Skin of body (tissue), 2 donors: ENCODE data around the gene COL16A1. TPM values are rescaled to one million over a fixed set of nuclear protein-coding genes. Genes with fewer than 3 reads are reported as not detected.

Experiments
- DNase-seq: peaks from one replicate; lab custom pipeline; 2025; lab: John Stamatoyannopoulos, UW
- total RNA-seq: library from RNA; depleted of rRNA; stranded (reverse); fragments of >200 nt; gene quantifications from one replicate; pipeline ENCODE4 v1.2.3, GENCODE V29; 2014

COL16A1 gene
- total RNA-seq, 1 donor from 2014 or later = 257 TPM

GRCh38 chr1:31688233-31688918 is 15.4 kb downstream of the COL16A1 start:
- DNase-seq = no peak

- no peak for DNase-seq
Measured at GRCh38 chr1:31687601-31688000, 16.2 kb downstream of the COL16A1 start.

GRCh38 chr1:31685795-31686194 is 18.0 kb downstream of the COL16A1 start:
- DNase-seq = no peak

DNA sequence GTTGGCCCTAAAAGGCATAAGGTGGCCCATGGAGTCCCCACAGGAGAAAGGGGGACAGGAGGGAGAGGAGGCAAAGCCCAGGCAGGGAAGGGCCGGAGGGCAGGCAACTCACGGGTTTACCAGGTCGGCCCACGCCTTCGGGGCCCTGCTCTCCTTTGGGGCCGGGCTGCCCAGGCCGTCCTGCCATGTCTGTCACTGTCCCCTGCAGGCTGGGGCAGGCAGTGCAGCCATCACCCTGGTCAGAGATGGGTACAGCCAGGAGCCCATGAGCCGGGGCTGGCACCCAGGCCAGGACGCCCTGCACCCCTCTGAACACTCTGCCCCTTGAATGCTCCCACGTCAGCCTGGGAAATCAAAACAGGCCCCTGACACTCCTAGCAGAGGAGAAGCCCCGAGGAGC is 19.8 kb downstream of the COL16A1 start:
- no peak for DNase-seq

- DNase-seq = no peak
Measured at GRCh38 chr1:31681415-31681814, 22.4 kb downstream of the COL16A1 start.

- no peak for DNase-seq
Measured at GRCh38 chr1:31679676-31680230, 24.1 kb downstream of the COL16A1 start.

DNA sequence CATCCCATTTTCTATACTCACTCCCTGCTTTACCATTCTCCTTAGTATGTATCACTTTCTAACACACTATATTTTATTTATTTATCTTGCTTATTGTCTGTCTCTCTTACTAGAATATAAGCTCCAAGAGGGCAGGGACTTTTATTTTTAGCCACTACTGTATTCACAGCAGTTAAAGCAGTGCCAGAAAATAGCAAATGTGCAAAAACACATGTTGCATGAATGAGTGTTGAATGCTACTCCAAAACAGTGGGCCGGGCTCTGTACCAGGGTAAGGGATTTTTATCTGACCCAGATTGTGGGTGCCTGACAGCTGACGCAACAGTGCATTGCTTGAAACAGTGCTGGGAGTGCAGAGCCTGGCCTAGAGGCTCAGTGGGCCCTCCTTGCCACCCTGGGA is 24.7 kb downstream of the COL16A1 start:
- no peak for DNase-seq

GRCh38 chr1:31678681-31679080 is 25.1 kb downstream of the COL16A1 start:
- no peak for DNase-seq

DNA sequence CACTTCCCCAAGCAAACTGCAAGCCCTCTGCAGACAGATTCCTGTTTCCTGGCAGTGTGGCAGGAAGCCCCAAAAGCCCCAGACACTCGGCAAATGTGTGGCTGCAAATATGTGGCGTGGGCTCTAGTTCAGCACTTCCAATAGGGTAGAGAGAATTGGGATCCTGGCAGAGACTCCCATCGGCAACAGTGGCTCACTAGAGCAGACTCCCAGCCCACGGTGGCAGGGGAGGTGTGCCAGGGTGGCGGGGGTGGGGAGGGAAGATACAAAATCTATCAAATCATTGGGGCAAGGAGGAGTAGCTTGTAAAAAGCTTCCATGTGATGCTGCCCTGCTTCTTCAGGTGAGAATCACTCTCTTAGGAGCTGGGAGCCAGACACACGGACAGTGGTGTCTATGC is 25.9 kb downstream of the COL16A1 start:
- no peak for DNase-seq

- no peak for DNase-seq
Measured at GRCh38 chr1:31677401-31677800, 26.4 kb downstream of the COL16A1 start.

DNA sequence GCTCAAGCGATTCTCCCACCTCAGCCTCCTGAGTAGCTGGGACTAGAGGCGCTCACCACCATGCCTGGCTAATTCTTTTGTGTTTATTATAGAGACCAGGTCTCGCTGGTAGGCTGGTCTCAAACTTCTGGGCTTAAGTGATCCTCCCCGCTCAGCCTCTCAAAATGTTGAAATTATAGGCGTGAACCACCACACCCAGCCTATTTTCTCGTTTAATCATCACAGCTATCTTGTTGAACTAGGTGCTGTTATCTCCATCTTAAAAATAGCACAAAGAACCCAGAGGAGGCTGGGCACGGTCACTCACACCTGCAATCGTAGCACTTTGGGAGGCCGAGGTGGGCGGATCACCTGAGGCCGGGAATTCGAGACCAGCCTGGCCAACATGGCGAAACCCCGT is 28.1 kb downstream of the COL16A1 start:
- DNase-seq = no peak

GRCh38 chr1:31675161-31675560 is 28.7 kb downstream of the COL16A1 start:
- DNase-seq = no peak

GRCh38 chr1:31674626-31675025 is 29.2 kb downstream of the COL16A1 start:
- DNase-seq = no peak

- no peak for DNase-seq
Measured at GRCh38 chr1:31673433-31673832, 30.4 kb downstream of the COL16A1 start.

DNA sequence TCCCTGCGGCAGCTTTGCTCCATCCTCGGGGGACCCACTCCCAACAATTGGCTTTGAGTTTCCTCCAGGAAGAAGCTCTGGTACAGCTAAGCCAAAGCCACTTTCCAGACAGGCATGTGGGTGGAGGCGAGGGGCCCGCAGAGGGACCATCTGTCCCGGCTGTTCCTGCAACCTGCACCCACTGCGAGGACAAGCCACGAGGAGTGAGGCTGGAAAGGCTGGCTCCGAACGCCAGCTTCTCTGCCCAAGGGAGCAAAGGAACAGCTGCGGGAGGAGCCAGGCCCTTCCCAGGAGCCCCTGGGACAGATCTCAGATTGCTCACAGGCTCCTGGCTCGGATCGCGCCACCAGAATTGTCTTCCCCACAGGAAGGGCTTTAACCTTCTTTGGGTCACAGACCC is 30.8 kb downstream of the COL16A1 start:
- DNase-seq = peak; percentile 49

DNA sequence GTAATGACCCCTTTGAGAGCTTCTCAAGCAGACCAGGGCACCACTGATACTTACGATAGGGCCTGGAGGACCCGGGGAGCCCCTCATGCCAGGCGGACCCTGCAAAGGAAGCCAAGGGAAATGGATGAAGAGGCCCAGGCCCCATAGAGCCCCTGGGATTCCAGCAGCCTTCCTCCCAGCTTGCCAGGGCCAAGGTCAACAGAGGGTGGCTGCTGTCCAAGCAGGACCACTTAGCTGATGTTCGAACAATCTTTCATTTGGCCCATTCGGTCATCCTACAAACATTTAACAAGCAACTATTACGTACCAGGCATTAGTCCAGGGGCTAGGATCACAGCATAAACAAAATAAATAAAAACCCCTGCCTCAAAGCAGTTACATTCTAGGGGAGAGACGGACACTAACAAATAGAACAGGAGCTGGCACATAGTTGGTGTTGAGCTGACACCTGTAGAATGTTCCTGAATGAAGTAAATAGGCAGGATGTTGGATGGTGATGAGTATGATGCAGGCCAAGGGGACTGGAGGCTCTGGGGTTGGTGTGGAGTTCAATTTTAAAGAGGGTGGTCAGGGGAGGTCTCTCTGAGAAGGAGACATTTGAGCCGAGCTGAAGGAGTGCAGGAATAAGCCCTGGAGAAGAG is 32.1 kb downstream of the COL16A1 start:
- DNase-seq = no peak

DNA sequence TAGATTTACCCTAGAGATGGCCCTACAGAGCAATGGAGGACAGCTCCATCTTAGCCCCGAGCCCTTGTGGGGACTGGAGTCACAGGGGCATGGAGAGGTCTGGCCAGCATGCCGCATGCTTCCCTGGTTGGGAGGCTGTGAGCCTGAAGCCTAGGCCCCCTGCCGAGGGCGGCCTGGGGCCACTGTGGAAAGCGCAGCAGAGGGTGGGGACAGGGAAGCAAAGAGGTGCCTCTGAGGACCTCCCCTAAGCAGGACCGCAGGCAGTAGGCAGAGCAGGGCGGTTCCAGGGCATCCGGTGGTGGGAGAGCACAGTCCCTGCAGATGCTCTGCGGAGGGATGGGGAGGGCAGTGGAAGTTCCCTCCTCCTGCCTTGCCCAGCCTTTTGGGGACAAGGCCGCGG is 32.7 kb downstream of the COL16A1 start:
- DNase-seq = no peak

DNA sequence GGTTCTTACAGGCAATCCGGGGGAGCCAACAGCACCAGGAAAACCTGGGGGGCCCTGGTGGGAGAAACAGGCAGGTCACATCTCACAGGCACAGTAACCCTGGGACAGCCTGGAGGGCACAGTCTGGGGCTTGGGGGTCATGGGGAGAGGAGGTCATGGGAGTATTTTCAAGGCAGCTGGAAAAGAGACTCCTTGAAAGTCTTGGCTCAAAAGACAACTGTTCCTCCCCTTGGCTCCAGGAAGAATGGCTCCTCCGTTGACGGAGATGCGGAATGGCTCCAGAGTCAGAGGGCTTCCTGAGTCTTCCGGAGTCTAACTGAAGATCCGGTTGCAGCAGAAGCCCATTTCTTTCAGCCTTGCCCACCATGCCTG is 33.2 kb downstream of the COL16A1 start:
- DNase-seq = no peak

GRCh38 chr1:31669786-31670592 is 33.8 kb downstream of the COL16A1 start:
- peak; percentile 61 for DNase-seq

- DNase-seq = no peak
Measured at GRCh38 chr1:31669433-31669785, 34.4 kb downstream of the COL16A1 start.

- no peak for DNase-seq
Measured at GRCh38 chr1:31668303-31668883, 35.4 kb downstream of the COL16A1 start.
